ENCODE results near the gene GOSR2.

Gene GOSR2

GRCh38 chr17:46877466-46877865 lies 45.5 kb upstream of the GOSR2 start:
- TF ChIP-seq CTCF (IDR thresholded peaks at IDR 0.05; ENCODE audit: insufficient read depth, low read depth, low read length, missing control alignments) = no peak
- H3K4me3 ChIP-seq (ENCODE audit: low read depth, low read length) = no peak overlapping the region
- DNase-seq (ENCODE audit: low read depth) = no peak

GRCh38 chr17:46878055-46878454 lies 44.9 kb upstream of the GOSR2 start:
- DNase-seq (ENCODE audit: low read depth) = no peak

GRCh38 chr17:46879101-46879500 lies 43.9 kb upstream of the GOSR2 start:
- TF ChIP-seq CTCF (IDR thresholded peaks at IDR 0.05; ENCODE audit: insufficient read depth, low read depth, low read length, missing control alignments) = no peak
- DNase-seq (ENCODE audit: low read depth) = no peak
- H3K4me3 ChIP-seq (ENCODE audit: low read depth, low read length) = no peak overlapping the region

More at GRCh38 chr17:46878055-46878454, 44.9 kb upstream of the GOSR2 start:
- TF ChIP-seq CTCF (IDR thresholded peaks at IDR 0.05; ENCODE audit: insufficient read depth, low read depth, low read length, missing control alignments) = no peak
- H3K4me3 ChIP-seq (ENCODE audit: low read depth, low read length) = no peak overlapping the region

GRCh38 chr17:46881015-46881414 lies 41.9 kb upstream of the GOSR2 start:
- DNase-seq (ENCODE audit: low read depth) = no peak
- no peak for TF ChIP-seq CTCF (IDR thresholded peaks at IDR 0.05; ENCODE audit: insufficient read depth, low read depth, low read length, missing control alignments)

GRCh38 chr17:46882666-46883065 lies 40.3 kb upstream of the GOSR2 start:
- no peak for TF ChIP-seq CTCF (IDR thresholded peaks at IDR 0.05; ENCODE audit: insufficient read depth, low read depth, low read length, missing control alignments)
- H3K4me3 ChIP-seq (ENCODE audit: low read depth, low read length) = no peak overlapping the region
- DNase-seq (ENCODE audit: low read depth) = no peak

More at GRCh38 chr17:46881015-46881414, 41.9 kb upstream of the GOSR2 start:
- H3K4me3 ChIP-seq (ENCODE audit: low read depth, low read length) = no peak overlapping the region

GRCh38 chr17:46883871-46884520 lies 39.0 kb upstream of the GOSR2 start:
- TF ChIP-seq CTCF (IDR thresholded peaks at IDR 0.05; ENCODE audit: insufficient read depth, low read depth, low read length, missing control alignments) = no peak
- DNase-seq (ENCODE audit: low read depth) = no peak

GRCh38 chr17:46884552-46884951 lies 38.4 kb upstream of the GOSR2 start:
- H3K4me3 ChIP-seq (ENCODE audit: low read depth, low read length) = no peak overlapping the region
- no peak for TF ChIP-seq CTCF (IDR thresholded peaks at IDR 0.05; ENCODE audit: insufficient read depth, low read depth, low read length, missing control alignments)
- no peak for DNase-seq (ENCODE audit: low read depth)

More at GRCh38 chr17:46883871-46884520, 39.0 kb upstream of the GOSR2 start:
- H3K4me3 ChIP-seq (ENCODE audit: low read depth, low read length) = no peak overlapping the region

Measured in GM12865 (cell line).